ENCODE data around the gene SEMA5A. TPM values are rescaled to one million over a fixed set of nuclear protein-coding genes. Genes with fewer than 3 reads are reported as not detected.

Gene SEMA5A
- total RNA-seq, 4 donors from 2014 or later = 13.4 to 22.3 (median 18.5) TPM

GRCh38 chr5:9415566-9415965 is 130.3 kb downstream of the SEMA5A start:
- TF ChIP-seq POLR2A (IDR thresholded peaks at IDR 0.05) = no peak
- no peak for TF ChIP-seq CTCF (IDR thresholded peaks at IDR 0.05)
- H3K4me3 ChIP-seq (ENCODE audit: low read depth, poor library complexity, severe bottlenecking) = no peak overlapping the region
- DNase-seq (ENCODE audit: low spot score in 2 of 2) = no peak
- 62 to 63% methylated on average over 2 of the region's 2 CpGs for WGBS, 2 donors
- intact Hi-C loops (cut with DNase I; ENCODE audit: low total_unique reads) = no loop called here

- TF ChIP-seq POLR2A (IDR thresholded peaks at IDR 0.05) (no peak), CTCF (IDR thresholded peaks at IDR 0.05) (no peak)
- intact Hi-C loops (cut with DNase I; ENCODE audit: low total_unique reads) = no loop called here
- no peak overlapping the region for H3K4me3 ChIP-seq (ENCODE audit: low read depth, poor library complexity, severe bottlenecking)
- DNase-seq (ENCODE audit: low spot score in 2 of 2) = no peak
- 60 to 75% methylated on average over 3 of the region's 3 CpGs for WGBS, 2 donors
Measured at GRCh38 chr5:9415091-9415490, 130.8 kb downstream of the SEMA5A start.

- intact Hi-C loops (cut with DNase I; ENCODE audit: low total_unique reads) = no loop called here
- no peak for DNase-seq (ENCODE audit: low spot score in 2 of 2)
- no peak for TF ChIP-seq POLR2A (IDR thresholded peaks at IDR 0.05)
- TF ChIP-seq CTCF (IDR thresholded peaks at IDR 0.05) = no peak
- 64 to 87% methylated on average over 4 of the region's 4 CpGs for WGBS, 2 donors
- no peak overlapping the region for H3K4me3 ChIP-seq (ENCODE audit: low read depth, poor library complexity, severe bottlenecking)
Measured at GRCh38 chr5:9411142-9411541, 134.7 kb downstream of the SEMA5A start.

- intact Hi-C loops (cut with DNase I; ENCODE audit: low total_unique reads) = loop anchor here (5.0 kb wide), 1 partner anchor 487 kb away; no protein-coding TSS in a partner anchor
- TF ChIP-seq POLR2A (IDR thresholded peaks at IDR 0.05) (no peak), CTCF (IDR thresholded peaks at IDR 0.05) (no peak)
- no peak overlapping the region for H3K4me3 ChIP-seq (ENCODE audit: low read depth, poor library complexity, severe bottlenecking)
- DNase-seq (ENCODE audit: low spot score in 2 of 2) = no peak
- 77 to 82% methylated on average over 10 of the region's 10 CpGs for WGBS, 2 donors
Measured at GRCh38 chr5:9409413-9409960, 136.4 kb downstream of the SEMA5A start.

- no peak overlapping the region for H3K4me3 ChIP-seq (ENCODE audit: low read depth, poor library complexity, severe bottlenecking)
- 63 to 67% methylated on average over 5 of the region's 5 CpGs for WGBS, 2 donors
- TF ChIP-seq CTCF (IDR thresholded peaks at IDR 0.05) = no peak
- TF ChIP-seq POLR2A (IDR thresholded peaks at IDR 0.05) = no peak
- intact Hi-C loops (cut with DNase I; ENCODE audit: low total_unique reads) = loop anchor here (5.0 kb wide), 1 partner anchor 487 kb away; no protein-coding TSS in a partner anchor
- DNase-seq (ENCODE audit: low spot score in 2 of 2) = no peak
Measured at GRCh38 chr5:9408964-9409363, 136.9 kb downstream of the SEMA5A start.

Measured in lower leg skin (tissue), 4 donors.